Transverse colon (tissue), 4 donors: ENCODE measurements around the gene CSGALNACT2. TPM values are rescaled to one million over a fixed set of nuclear protein-coding genes. Genes with fewer than 3 reads are reported as not detected.
"Not testable (repeated sequence)": the region's sequence is repeated elsewhere in the genome, so short reads cannot be mapped to it uniquely, and the experiment has no call there.

Experiments used
- DNase-seq: peaks from one replicate; pipeline ENCODE4 v3.0.0-alpha.2; 2019
- H3K27ac ChIP-seq, 4 donors: fragments of 200-600 bp; sonication (generic); 2 replicates each; pipeline ENCODE4 v1.5.1; 2016 to 2018; ENCODE audit warnings: inconsistent platforms in 4 of 4
- H3K27me3 ChIP-seq: fragments of 200-600 bp; sonication (generic); 2 replicates; pipeline ENCODE4 v1.5.1; 2017; ENCODE audit warnings: inconsistent platforms
- H3K36me3 ChIP-seq, 4 donors: fragments of 200-600 bp; sonication (generic); 2 replicates each; pipeline ENCODE4 v1.5.1; 2017 to 2019; ENCODE audit warnings: inconsistent platforms in 4 of 4
- H3K4me1 ChIP-seq, 4 donors: fragments of 200-600 bp; sonication (generic); 2 replicates each; pipeline ENCODE4 v1.5.1; 2017 to 2020; ENCODE audit warnings: inconsistent platforms in 4 of 4
- H3K4me3 ChIP-seq, 4 donors: fragments of 200-600 bp; sonication (generic); 1 replicate in 1 of 4; 2 replicates in 3 of 4; pipeline versions ENCODE4 v1.5.1 to v1.6.1; 2017 to 2019; ENCODE audit warnings: inconsistent platforms in 4 of 4
- H3K9me3 ChIP-seq, 2 donors: fragments of 200-600 bp; sonication (generic); 2 replicates each; pipeline ENCODE4 v1.5.1; 2017 to 2019; ENCODE audit warnings: inconsistent platforms in 2 of 2
- CTCF ChIP-seq, 5 experiments: fragments of 200-600 bp in 3 of 5; fragments of 450-650 bp in 2 of 5; sonication (generic) in 3 of 5; IDR thresholded peaks; 1 replicate in 2 of 5; 2 replicates in 3 of 5; pipeline ENCODE4 v1.5.1; 2016 to 2017; ENCODE audit warnings: antibody characterized with exemption in 5 of 5, inconsistent platforms in 3 of 5, mild to moderate bottlenecking in 2 of 5, moderate library complexity in 1 of 5
- EP300 ChIP-seq: sonication (generic); formaldehyde crosslinking; IDR thresholded peaks from one replicate; pipeline ENCODE4 v1.6.1; 2017; ENCODE audit warnings: antibody characterized with exemption, low read depth
- POLR2A ChIP-seq: fragments of 450-650 bp; IDR thresholded peaks from one replicate; pipeline ENCODE4 v1.6.1; 2016; ENCODE audit warnings: antibody characterized with exemption, mild to moderate bottlenecking, moderate library complexity
- POLR2AphosphoS5 ChIP-seq, 3 donors: sonication (generic); formaldehyde crosslinking; IDR thresholded peaks; one replicate each; pipeline ENCODE4 v1.6.1; 2016; ENCODE audit warnings: antibody characterized with exemption in 3 of 3
- WGBS, 2 donors: methylation state at CpG; one replicate each; pipeline ENCODE4 v1.1.5; 2018; ENCODE audit warnings: low coverage in 1 of 2; 5-methylcytosine and 5-hydroxymethylcytosine counted together
- in situ Hi-C, 4 donors: fragments of 200-750 bp; cut with MboI; loops; one replicate each; pipeline versions ENCODE4 v1.15.0 to v1.15.1; 2017; ENCODE audit warnings: low sequenced_read_pairs in 3 of 4, low pct_ligation_motif_present in 1 of 4, low pct_unique_long_range_greater_than_20kb in 1 of 4
- intact Hi-C: fragments of 100-400 bp; cut with DNase I; formaldehyde crosslinking; loops from one replicate; pipeline ENCODE4 v1.15.1; 2023; ENCODE audit warnings: low total_unique reads
- total RNA-seq, 4 donors: library from RNA; depleted of rRNA; stranded (reverse); fragments of >200 nt; gene quantifications; one replicate each; pipeline ENCODE4 v1.1.0, GENCODE V29; 2016

CSGALNACT2 gene
- total RNA-seq, 4 donors from 2014 or later: 4.1 to 15.5 (median 10.9) TPM

GRCh38 chr10:43176271-43176670, 38.0 kb downstream of the CSGALNACT2 start:
- in situ Hi-C loops: no loop called here
- no peak for DNase-seq
- H3K4me1 ChIP-seq: peaks cover 0 to 8% (median 0%) of the 10 kb centered on the region in 4 donors
- no peak for TF ChIP-seq POLR2AphosphoS5 (IDR thresholded peaks at IDR 0.05)
- no peak for TF ChIP-seq POLR2A
- no peak for TF ChIP-seq EP300
- TF ChIP-seq CTCF (IDR thresholded peaks at IDR 0.05): no peak
- H3K27me3 ChIP-seq: no peaks in the 10 kb centered on the region
- WGBS, 2 donors: 60 to 90% methylated on average over 1 to 3 of the region's 3 CpGs
- no peaks in the 10 kb centered on the region for H3K9me3 ChIP-seq
- intact Hi-C loops: no loop called here
- no peak overlapping the region for H3K27ac ChIP-seq
- no peak overlapping the region for H3K4me3 ChIP-seq
- peaks cover 0 to 43% (median 3%) of the 10 kb centered on the region in 4 donors for H3K36me3 ChIP-seq

DNA sequence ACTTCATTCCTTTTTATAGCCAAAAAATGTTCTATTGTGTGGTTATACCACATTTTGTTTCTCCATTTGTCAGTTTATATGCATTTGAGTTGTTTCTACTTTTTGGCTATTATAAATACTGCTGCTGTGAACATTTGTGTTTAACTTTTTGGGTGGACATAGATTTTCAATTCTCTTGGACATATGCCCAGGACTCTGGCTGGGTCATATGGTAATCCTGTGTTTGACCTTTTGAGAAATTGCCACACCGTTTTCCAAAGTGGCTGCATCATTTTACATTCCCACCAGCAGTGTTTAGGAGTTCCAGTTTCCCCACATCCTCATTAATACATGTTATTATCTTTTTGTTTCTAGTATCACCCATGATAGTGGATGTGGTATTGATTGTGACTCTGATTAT, 39.4 kb downstream of the CSGALNACT2 start:
- no peak for TF ChIP-seq POLR2AphosphoS5 (IDR thresholded peaks at IDR 0.05)
- no peak for TF ChIP-seq CTCF (IDR thresholded peaks at IDR 0.05)
- TF ChIP-seq EP300: no peak
- WGBS, 2 donors: 81% methylated on average over 1 of the region's 1 CpG; no CpG with 5 or more reads in 1 of the 2 donors
- Histone ChIP-seq H3K36me3 (peaks cover 0 to 51% (median 3%) of the 10 kb centered on the region in 4 donors), H3K27me3 (no peaks in the 10 kb centered on the region), H3K27ac (no peak overlapping the region), H3K9me3 (no peaks in the 10 kb centered on the region), H3K4me3 (no peak overlapping the region), H3K4me1 (peaks cover 0 to 8% (median 0%) of the 10 kb centered on the region in 4 donors)
- in situ Hi-C loops: no loop called here
- intact Hi-C loops: no loop called here
- no peak for DNase-seq

GRCh38 chr10:43181146-43181545, 42.9 kb downstream of the CSGALNACT2 start:
- Histone ChIP-seq H3K27me3 (no peaks in the 10 kb centered on the region), H3K27ac (no peak overlapping the region), H3K9me3 (no peaks in the 10 kb centered on the region), H3K36me3 (peaks cover 0 to 56% (median 3%) of the 10 kb centered on the region in 4 donors), H3K4me1 (peaks cover 0 to 11% (median 0%) of the 10 kb centered on the region in 4 donors), H3K4me3 (no peak overlapping the region)
- TF ChIP-seq EP300 (no peak), CTCF (IDR thresholded peaks at IDR 0.05) (no peak), POLR2AphosphoS5 (IDR thresholded peaks at IDR 0.05) (no peak), POLR2A (no peak)
- WGBS, 2 donors: 95% methylated on average over 1 of the region's 1 CpG; no CpG with 5 or more reads in 1 of the 2 donors
- DNase-seq: no peak
- in situ Hi-C loops (no loop called here), intact Hi-C loops (no loop called here)

DNA sequence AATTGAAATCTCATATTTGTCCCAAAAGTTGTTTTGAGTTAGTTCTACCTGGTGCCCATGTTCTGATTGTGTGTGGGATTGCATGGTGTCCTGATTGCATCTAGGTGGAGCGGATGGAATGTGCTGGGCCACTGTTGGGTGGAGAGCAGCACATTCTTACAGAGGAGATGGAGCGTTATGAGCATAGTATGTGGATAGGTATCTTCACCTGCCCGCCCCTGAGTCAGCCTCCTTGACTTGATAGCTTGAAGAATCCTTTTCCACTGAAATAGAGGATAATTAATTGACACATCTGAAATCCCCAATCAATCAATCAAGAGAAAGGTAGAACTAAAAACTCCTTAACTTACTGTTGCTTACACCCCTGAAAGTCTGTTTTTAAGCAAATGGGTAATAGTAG, 45.5 kb downstream of the CSGALNACT2 start:
- H3K27me3 ChIP-seq, H3K27ac ChIP-seq, H3K9me3 ChIP-seq, H3K4me3 ChIP-seq, H3K4me1 ChIP-seq, DNase-seq, intact Hi-C loops, in situ Hi-C loops: not testable (repeated sequence)
- peaks cover 0 to 35% (median 0%) of the 10 kb centered on the region in 4 donors for H3K36me3 ChIP-seq
- 95 to 100% methylated on average over 3 of the region's 3 CpGs for WGBS, 2 donors

GRCh38 chr10:43186150-43186549, 47.9 kb downstream of the CSGALNACT2 start:
- Histone ChIP-seq H3K4me3 (no peak overlapping the region), H3K4me1 (peaks cover 0 to 2% (median 0%) of the 10 kb centered on the region in 4 donors), H3K27me3 (no peaks in the 10 kb centered on the region), H3K9me3 (no peaks in the 10 kb centered on the region), H3K27ac (no peak overlapping the region), H3K36me3 (peaks cover 0 to 16% (median 0%) of the 10 kb centered on the region in 4 donors)
- DNase-seq: no peak
- in situ Hi-C loops (no loop called here), intact Hi-C loops (no loop called here)
- WGBS, 2 donors: 47 to 57% methylated on average over 4 of the region's 4 CpGs
- TF ChIP-seq POLR2A (no peak), CTCF (IDR thresholded peaks at IDR 0.05) (no peak), EP300 (no peak), POLR2AphosphoS5 (IDR thresholded peaks at IDR 0.05) (no peak)
